Calu3 (cell line): ENCODE measurements around the gene APMAP. TPM values are rescaled to one million over a fixed set of nuclear protein-coding genes. Genes with fewer than 3 reads are reported as not detected.

Source experiments
- BruUV-seq: library from RNA; stranded (reverse); fragments of 400-500 nt; replicated peaks from 2 replicates; lab custom pipeline; 2021; lab: Mats Ljungman, UMichigan
- CTCF ChIA-PET: fragments of 300-600 bp; sonication (Branson Sonifier 250); formaldehyde crosslinking; loops from one replicate; lab custom pipeline; 2022; ENCODE audit warnings: antibody characterized with exemption; lab: Charles Lee
- DNase-seq: peaks from one replicate; pipeline ENCODE4 v3.0.0; 2022
- H3K27ac Mint-ChIP-seq: one replicate; pipeline ENCODE4 v1.8.0; 2022; ENCODE audit warnings: mixed read lengths; ENCODE audit not compliant: unreplicated experiment
- H3K27me3 Mint-ChIP-seq: one replicate; pipeline ENCODE4 v1.8.0; 2022; ENCODE audit warnings: mixed read lengths; ENCODE audit not compliant: unreplicated experiment
- H3K36me3 Mint-ChIP-seq: one replicate; pipeline ENCODE4 v1.8.0; 2022; ENCODE audit warnings: mild to moderate bottlenecking, moderate library complexity, mixed read lengths; ENCODE audit not compliant: insufficient read depth, unreplicated experiment
- H3K4me1 Mint-ChIP-seq: one replicate; pipeline ENCODE4 v1.8.0; 2022; ENCODE audit warnings: mild to moderate bottlenecking, low read depth, mixed read lengths; ENCODE audit not compliant: unreplicated experiment
- H3K4me3 Mint-ChIP-seq: one replicate; pipeline ENCODE4 v1.8.0; 2022; ENCODE audit warnings: mild to moderate bottlenecking, low read depth, moderate library complexity, mixed read lengths; ENCODE audit not compliant: unreplicated experiment
- H3K9me3 Mint-ChIP-seq: one replicate; pipeline ENCODE4 v1.8.0; 2022; ENCODE audit warnings: low read depth, mixed read lengths; ENCODE audit not compliant: unreplicated experiment
- CTCF ChIP-seq: fragments of 200-600 bp; IDR thresholded peaks from one replicate; pipeline ENCODE4 v1.8.0; 2022; ENCODE audit warnings: antibody characterized with exemption; ENCODE audit not compliant: unreplicated experiment
- intact Hi-C: fragments of 100-400 bp; cut with micrococcal nuclease; formaldehyde crosslinking; loops from one replicate; pipeline ENCODE4 v1.10.0; 2022; ENCODE audit not compliant: unreplicated experiment
- total RNA-seq: library from RNA; stranded (reverse); gene quantifications from 2 replicates; pipeline ENCODE4 v1.2.3, GENCODE V29; 2022

The APMAP gene
- total RNA-seq, 1 experiment from 2014 or later: 30.7 TPM

- peaks cover 15% of the 10 kb centered on the region for H3K4me1 Mint-ChIP-seq
- no peak for TF ChIP-seq CTCF
- H3K27me3 Mint-ChIP-seq: no peaks in the 10 kb centered on the region
- no TSS peak for BruUV-seq
- CTCF ChIA-PET: no interaction called here
- intact Hi-C loops: loop anchor here (5.0 kb wide), 1 partner anchor 398 kb away; no protein-coding TSS in a partner anchor
- DNase-seq: no peak
- peaks cover 9% of the 10 kb centered on the region for H3K36me3 Mint-ChIP-seq
- no peak overlapping the region for H3K27ac Mint-ChIP-seq
- no peak overlapping the region for H3K4me3 Mint-ChIP-seq
- no peaks in the 10 kb centered on the region for H3K9me3 Mint-ChIP-seq
These were observed 6.3 kb upstream of the APMAP start for GRCh38 chr20:24998631-24999445.

- Mint-ChIP-seq H3K9me3 (no peaks in the 10 kb centered on the region), H3K27me3 (no peaks in the 10 kb centered on the region), H3K36me3 (peaks cover 9% of the 10 kb centered on the region), H3K4me1 (peaks cover 17% of the 10 kb centered on the region), H3K4me3 (no peak overlapping the region), H3K27ac (no peak overlapping the region)
- intact Hi-C loops: loop anchor here (5.0 kb wide), 1 partner anchor 399 kb away; no protein-coding TSS in a partner anchor
- no peak for TF ChIP-seq CTCF
- BruUV-seq: no TSS peak
- no peak for DNase-seq
- CTCF ChIA-PET: no interaction called here
These were observed 5.6 kb upstream of the APMAP start for GRCh38 chr20:24998121-24998520.

GRCh38 chr20:24996449-24997377 is 4.2 kb upstream of the APMAP start:
- intact Hi-C loops: loop anchor here (5.0 kb wide), 1 partner anchor 401 kb away; no protein-coding TSS in a partner anchor
- no peak for TF ChIP-seq CTCF
- DNase-seq: no peak
- CTCF ChIA-PET: interaction anchor here (1.5 kb wide), 1 partner anchor 69 kb away, joined by 6 read pairs; no protein-coding TSS in a partner anchor
- no TSS peak for BruUV-seq
- peaks cover 18% of the 10 kb centered on the region for H3K4me1 Mint-ChIP-seq
- H3K27me3 Mint-ChIP-seq: no peaks in the 10 kb centered on the region
- peaks cover 21% of the 10 kb centered on the region for H3K36me3 Mint-ChIP-seq
- no peaks in the 10 kb centered on the region for H3K9me3 Mint-ChIP-seq
- H3K27ac Mint-ChIP-seq: no peak overlapping the region
- H3K4me3 Mint-ChIP-seq: no peak overlapping the region

GRCh38 chr20:24995741-24996448 is 3.3 kb upstream of the APMAP start:
- H3K4me1 Mint-ChIP-seq: peaks cover 25% of the 10 kb centered on the region
- CTCF ChIA-PET: interaction anchor here (1.5 kb wide), 1 partner anchor 70 kb away, joined by 6 read pairs; no protein-coding TSS in a partner anchor
- no peak for DNase-seq

More at GRCh38 chr20:24995741-24996448, 3.3 kb upstream of the APMAP start:
- Mint-ChIP-seq H3K9me3 (no peaks in the 10 kb centered on the region), H3K27ac (no peak overlapping the region), H3K27me3 (no peaks in the 10 kb centered on the region), H3K4me3 (no peak overlapping the region), H3K36me3 (peaks cover 22% of the 10 kb centered on the region)
- no TSS peak for BruUV-seq
- no peak for TF ChIP-seq CTCF
- intact Hi-C loops: loop anchor here (5.0 kb wide), 1 partner anchor 401 kb away; no protein-coding TSS in a partner anchor
